ENCODE results near the gene MN1.

MN1 gene

DNA sequence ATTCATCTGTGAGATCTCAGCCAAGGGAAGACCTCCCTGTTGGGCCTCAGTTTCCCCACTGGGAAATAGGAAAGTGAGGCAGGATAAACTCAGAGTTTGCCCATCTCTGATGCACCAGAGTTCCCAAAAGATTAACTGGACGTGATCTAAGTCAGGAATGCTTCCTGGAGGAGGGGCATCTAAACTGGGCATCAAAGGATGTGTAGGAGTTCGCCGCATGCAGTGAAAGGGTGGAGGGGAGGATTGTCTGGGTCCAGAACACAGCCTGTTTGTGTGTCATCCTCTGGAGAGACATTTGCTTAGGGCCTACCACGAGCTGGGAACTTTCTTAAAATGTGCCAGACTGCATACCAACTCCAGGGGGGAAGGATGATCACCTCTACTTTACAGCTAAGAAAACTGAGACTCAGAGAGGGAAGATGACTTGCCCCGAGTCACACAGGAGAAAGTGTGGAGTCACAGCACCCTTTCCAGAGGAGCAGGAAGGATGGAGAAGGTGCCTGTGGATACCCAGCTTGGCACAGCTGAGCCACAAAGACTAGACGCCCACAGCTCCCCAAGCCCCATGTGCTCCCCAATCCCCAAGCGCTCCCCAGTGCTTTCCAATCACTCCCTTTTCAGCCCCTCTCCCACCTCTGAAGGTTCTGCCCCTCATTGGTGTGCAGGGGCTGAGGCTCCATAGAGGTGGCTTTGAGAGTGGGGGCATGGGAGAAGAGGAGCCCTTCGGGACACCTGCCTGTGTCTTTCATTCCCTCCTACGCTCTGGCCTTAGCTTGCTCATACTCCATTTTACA lies 50.1 kb downstream of the MN1 start:
- no peak overlapping the region for H3K4me3 ChIP-seq (ENCODE audit: low read length)
- DNase-seq (ENCODE audit: low read depth) = no peak
- TF ChIP-seq, protein P1, sequence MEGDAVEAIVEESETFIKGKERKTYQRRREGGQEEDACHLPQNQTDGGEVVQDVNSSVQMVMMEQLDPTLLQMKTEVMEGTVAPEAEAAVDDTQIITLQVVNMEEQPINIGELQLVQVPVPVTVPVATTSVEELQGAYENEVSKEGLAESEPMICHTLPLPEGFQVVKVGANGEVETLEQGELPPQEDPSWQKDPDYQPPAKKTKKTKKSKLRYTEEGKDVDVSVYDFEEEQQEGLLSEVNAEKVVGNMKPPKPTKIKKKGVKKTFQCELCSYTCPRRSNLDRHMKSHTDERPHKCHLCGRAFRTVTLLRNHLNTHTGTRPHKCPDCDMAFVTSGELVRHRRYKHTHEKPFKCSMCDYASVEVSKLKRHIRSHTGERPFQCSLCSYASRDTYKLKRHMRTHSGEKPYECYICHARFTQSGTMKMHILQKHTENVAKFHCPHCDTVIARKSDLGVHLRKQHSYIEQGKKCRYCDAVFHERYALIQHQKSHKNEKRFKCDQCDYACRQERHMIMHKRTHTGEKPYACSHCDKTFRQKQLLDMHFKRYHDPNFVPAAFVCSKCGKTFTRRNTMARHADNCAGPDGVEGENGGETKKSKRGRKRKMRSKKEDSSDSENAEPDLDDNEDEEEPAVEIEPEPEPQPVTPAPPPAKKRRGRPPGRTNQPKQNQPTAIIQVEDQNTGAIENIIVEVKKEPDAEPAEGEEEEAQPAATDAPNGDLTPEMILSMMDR (IDR thresholded peaks at IDR 0.05; ENCODE audit: insufficient read depth, low read depth, low read length, missing control alignments) = no peak

DNA sequence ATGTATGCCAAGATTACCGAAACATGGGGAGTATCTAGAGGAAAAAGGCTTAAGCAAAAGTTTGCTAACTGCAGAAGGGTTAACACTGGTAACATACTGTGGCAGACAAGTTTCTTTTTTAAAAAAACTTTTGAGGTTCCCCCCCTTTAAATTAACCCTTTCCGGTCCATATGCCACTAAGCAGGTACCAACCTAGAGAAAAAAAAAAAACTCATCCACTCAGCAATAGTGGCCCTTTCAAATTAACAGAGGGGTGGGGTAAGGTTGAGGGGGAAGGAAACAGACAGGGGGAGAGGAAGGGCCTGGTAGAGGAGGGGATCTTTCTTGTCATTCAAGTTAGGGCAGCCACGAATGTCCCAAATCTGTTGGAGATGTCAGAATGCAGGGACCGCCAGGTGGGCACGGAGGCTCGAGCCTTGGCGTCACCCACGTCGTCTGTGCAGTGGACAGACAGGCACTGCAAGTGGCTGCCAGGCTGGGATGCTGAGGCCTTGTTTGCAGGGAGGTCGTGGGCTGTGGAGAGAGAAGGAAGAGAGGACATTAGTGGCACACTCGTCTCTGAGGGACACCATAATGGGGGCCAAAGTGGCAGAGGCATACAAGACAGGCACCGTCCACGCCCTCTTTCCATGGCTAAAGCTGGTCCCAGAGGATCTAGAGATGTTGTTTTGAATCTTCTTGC lies 50.8 kb downstream of the MN1 start:
- TF ChIP-seq, protein P1 (IDR thresholded peaks at IDR 0.05; ENCODE audit: insufficient read depth, low read depth, low read length, missing control alignments) = no peak
- no peak for DNase-seq (ENCODE audit: low read depth)
- no peak overlapping the region for H3K4me3 ChIP-seq (ENCODE audit: low read length)

DNA sequence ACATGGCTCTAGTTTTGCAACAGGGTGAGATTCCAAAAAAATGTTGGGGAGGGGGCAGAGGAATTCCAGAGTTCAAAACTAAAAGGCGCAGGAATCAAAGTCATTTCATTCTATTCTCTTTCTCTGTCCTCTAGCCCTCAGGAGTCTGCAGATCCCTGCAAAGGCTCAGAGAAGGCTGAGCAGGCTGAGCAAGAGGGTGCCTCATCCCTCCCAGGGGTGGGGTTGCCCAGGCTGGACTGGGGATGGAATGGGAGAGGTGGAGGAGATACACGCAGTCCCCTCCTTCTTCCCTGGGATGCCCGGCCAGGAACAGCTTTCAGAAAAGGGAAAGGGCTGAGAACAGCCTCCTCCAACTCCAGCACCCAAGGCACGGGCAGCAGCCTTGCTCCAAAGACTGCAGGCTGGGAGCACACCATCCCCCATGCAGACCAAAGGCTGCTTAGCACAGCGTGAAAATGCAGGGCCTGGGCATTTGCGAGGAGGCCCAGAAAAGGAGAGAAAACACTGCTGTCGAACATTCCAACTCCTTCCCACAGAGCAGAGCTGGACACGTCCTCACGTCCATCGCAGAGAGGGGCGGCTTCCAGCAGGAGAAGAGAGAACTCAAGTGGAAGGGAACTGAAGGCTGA lies 51.8 kb downstream of the MN1 start:
- peak; percentile 66 for DNase-seq (ENCODE audit: low read depth)
- no peak overlapping the region for H3K4me3 ChIP-seq (ENCODE audit: low read length)
- TF ChIP-seq, protein P1 (IDR thresholded peaks at IDR 0.05; ENCODE audit: insufficient read depth, low read depth, low read length, missing control alignments) = no peak

DNA sequence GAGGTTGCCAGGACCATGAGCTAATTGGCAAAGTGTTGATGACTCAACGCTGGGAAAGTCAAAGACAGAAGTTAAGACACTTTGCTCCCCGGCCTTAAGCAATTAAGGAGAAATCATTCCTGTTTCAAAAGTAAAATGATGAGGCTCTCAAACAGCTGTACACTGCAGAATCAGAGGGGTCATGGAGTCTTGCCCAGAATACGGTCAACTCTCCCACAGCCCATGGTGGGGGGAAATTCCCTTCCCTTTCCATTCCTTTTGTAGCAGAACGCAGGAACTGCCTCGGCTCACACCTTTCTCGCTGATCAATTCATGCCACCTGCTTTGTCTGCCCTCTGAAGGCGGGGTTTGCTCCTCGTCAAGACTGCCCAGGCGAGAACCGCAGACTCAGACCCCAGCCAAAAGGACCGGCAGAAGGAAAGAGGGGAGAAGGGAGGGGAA lies 52.8 kb downstream of the MN1 start:
- H3K4me3 ChIP-seq (ENCODE audit: low read length) = no peak overlapping the region
- TF ChIP-seq, protein P1 (IDR thresholded peaks at IDR 0.05; ENCODE audit: insufficient read depth, low read depth, low read length, missing control alignments) = no peak
- DNase-seq (ENCODE audit: low read depth) = peak; percentile 81

DNA sequence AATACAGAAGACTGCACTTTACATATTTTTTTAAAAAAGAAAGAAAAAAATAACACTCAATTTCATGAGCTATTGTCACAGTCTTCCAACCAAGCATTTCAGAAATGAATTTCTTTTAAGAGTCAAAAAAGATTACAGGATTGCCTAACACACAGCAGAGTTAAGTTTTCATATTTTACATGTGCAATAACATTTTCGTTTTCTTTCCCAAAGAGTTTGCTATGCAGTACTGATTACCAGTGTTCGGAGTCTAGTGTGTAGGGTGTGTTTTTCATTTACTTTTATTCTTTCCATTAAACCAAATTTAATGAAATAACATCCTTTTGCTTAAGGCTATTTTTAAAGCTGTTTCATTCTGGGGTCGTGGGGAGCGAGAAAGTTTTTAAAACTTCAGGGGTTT lies 53.2 kb downstream of the MN1 start:
- TF ChIP-seq, protein P1 (IDR thresholded peaks at IDR 0.05; ENCODE audit: insufficient read depth, low read depth, low read length, missing control alignments) = no peak
- no peak for DNase-seq (ENCODE audit: low read depth)
- no peak overlapping the region for H3K4me3 ChIP-seq (ENCODE audit: low read length)

DNA sequence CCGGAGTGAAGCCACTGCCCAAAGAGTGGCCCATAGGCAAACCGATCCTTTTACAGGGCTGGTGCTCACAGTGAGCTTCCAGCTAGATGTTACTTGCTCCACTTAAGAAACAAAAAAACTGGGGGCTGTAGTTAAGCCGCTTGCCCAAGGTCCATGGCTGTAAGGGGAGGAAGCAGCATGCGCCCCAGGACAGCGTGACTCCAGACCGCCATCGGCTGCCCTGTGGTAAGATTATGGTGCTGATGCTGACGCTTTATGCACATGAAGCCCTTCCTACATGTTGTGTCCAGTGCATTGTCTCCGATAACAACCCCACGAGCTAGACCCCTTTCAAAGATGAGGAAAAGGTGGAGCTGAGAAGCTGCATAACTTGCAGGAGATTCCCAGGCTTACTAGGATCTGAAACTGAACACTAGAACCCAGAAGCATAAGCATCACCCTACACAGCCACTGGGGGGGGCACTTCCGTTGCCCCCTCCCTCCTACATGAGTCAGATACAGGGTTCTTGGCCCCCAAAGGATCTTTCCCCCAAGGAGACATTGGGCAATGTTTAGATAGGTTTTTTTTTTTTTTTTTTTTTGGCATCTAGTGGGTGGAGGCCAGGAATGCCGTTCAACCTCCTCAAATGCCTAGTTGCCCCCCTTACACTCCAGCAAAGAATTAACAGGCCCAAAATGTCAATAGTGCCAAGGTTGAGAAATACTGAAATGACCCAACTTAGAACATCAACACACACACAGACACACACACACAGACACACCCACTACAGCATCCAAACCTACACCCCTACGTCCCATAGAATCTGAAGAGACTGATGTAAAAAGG lies 53.9 kb downstream of the MN1 start:
- DNase-seq (ENCODE audit: low read depth) = peak; percentile 34
- no peak overlapping the region for H3K4me3 ChIP-seq (ENCODE audit: low read length)
- TF ChIP-seq, protein P1 (IDR thresholded peaks at IDR 0.05; ENCODE audit: insufficient read depth, low read depth, low read length, missing control alignments) = peak; percentile 33

All from epithelial cell of esophagus (primary cell).